ENCODE measurements around the gene LAMA2. TPM values are rescaled to one million over a fixed set of nuclear protein-coding genes. Genes with fewer than 3 reads are reported as not detected.

LAMA2 gene
- polyA plus RNA-seq, 1 donor from 2014 or later, result 2.5 TPM

DNA sequence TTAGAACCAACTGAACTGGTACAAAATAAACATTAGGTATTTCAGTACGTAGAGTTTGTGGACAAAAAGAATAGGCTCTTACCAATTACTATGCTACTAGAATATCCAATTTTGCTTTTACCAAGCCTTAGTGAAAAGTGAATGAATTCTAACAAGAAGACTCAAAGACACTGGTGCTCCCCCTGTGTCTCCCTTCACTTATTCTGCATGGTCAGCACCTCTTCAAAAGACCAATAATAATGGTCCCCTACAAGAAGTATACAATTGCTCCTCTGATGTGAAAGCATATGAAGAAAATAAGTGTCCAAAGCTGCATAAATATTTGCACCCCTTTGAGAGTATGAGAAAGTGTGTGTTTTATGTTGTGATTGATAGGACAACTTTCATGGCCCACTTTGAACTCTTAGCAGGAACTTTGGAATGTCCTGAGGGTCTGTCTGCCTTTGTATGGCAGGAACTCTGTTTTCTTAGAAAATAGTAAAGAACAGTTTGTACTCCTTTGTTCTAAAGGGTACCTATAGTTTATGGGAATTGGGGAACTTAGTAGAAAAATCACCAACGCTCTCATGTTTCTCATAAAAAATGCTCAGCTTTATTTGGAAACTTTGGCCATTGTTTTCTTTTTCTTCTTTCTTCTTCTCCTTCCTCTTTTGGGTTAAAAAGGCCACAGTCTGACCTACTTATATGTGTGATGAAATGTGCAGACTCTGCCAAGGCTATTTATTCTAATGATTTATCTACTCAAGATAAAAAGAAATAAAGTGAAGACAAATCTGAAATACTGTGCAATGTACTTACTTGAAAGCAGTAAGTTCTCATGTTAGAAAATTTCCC, 352.4 kb downstream of the LAMA2 start:
- no peaks in the 10 kb centered on the region for H3K27me3 ChIP-seq (ENCODE audit: insufficient read depth, low read depth, low read length)
- no peak for TF ChIP-seq EP300 (conservative IDR thresholded peaks at IDR 0.05; ENCODE audit: poor library complexity, severe bottlenecking)
- H3F3A ChIP-seq (ENCODE audit: insufficient read depth, low read length, poor library complexity, severe bottlenecking), result no peaks in the 10 kb centered on the region
- H3K27ac ChIP-seq (ENCODE audit: low read length), result no peak overlapping the region
- no peaks in the 10 kb centered on the region for H3K36me3 ChIP-seq (ENCODE audit: insufficient read depth, low read length)
- no peak overlapping the region for H3K4me2 ChIP-seq (ENCODE audit: low read length)
- H4K20me1 ChIP-seq (ENCODE audit: insufficient read depth), result no peaks in the 10 kb centered on the region
- H3K4me3 ChIP-seq (ENCODE audit: low read length), result no peak overlapping the region
- no peaks in the 10 kb centered on the region for H3K79me2 ChIP-seq (replicated peaks; ENCODE audit: insufficient read depth, low read length)
- no peaks in the 10 kb centered on the region for H3K9me2 ChIP-seq (ENCODE audit: insufficient read depth, low read length)
- H3K9ac ChIP-seq (ENCODE audit: low read length), result no peak overlapping the region
- no peak overlapping the region for H2AFZ ChIP-seq (ENCODE audit: low read depth, low read length)
- no peaks in the 10 kb centered on the region for H3K9me3 ChIP-seq (ENCODE audit: low read length)

DNA sequence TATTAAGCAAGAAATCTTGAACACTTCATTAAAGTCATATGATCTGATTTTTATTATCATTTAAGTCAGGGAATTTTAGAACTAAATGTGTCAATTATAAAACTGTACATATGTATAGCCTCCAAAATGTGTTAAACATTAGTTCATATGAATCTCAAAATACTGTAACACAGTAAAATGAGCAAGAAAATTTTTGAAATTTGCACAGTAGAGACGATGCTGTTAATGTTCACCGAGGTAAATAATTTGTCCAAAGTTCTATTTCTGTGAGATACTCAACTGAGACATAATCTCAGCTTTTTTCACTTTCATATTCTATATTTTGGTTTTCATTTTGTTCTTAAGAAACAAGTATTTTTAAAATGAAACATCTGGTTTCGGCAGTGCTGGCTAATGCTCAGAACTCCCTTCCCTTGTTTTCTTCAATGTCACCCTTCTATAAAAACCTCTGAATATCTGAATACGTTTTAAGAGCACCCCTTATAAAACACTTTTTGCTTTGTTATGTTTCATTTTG, 353.1 kb downstream of the LAMA2 start:
- no peaks in the 10 kb centered on the region for H3K27me3 ChIP-seq (ENCODE audit: insufficient read depth, low read depth, low read length)
- H3K36me3 ChIP-seq (ENCODE audit: insufficient read depth, low read length), result no peaks in the 10 kb centered on the region
- H3K27ac ChIP-seq (ENCODE audit: low read length), result no peak overlapping the region
- H3K79me2 ChIP-seq (replicated peaks; ENCODE audit: insufficient read depth, low read length), result no peaks in the 10 kb centered on the region
- H2AFZ ChIP-seq (ENCODE audit: low read depth, low read length), result no peak overlapping the region
- no peaks in the 10 kb centered on the region for H3K9me2 ChIP-seq (ENCODE audit: insufficient read depth, low read length)
- TF ChIP-seq EP300 (conservative IDR thresholded peaks at IDR 0.05; ENCODE audit: poor library complexity, severe bottlenecking) (no peak), POLR2AphosphoS5 (IDR thresholded peaks at IDR 0.05) (no peak), EZH2 (IDR thresholded peaks at IDR 0.05; ENCODE audit: borderline replicate concordance, insufficient read depth, low read length, poor library complexity, severe bottlenecking) (no peak), MXI1 (conservative IDR thresholded peaks at IDR 0.05; ENCODE audit: poor library complexity, severe bottlenecking) (no peak)
- TF ChIP-seq, protein P1, sequence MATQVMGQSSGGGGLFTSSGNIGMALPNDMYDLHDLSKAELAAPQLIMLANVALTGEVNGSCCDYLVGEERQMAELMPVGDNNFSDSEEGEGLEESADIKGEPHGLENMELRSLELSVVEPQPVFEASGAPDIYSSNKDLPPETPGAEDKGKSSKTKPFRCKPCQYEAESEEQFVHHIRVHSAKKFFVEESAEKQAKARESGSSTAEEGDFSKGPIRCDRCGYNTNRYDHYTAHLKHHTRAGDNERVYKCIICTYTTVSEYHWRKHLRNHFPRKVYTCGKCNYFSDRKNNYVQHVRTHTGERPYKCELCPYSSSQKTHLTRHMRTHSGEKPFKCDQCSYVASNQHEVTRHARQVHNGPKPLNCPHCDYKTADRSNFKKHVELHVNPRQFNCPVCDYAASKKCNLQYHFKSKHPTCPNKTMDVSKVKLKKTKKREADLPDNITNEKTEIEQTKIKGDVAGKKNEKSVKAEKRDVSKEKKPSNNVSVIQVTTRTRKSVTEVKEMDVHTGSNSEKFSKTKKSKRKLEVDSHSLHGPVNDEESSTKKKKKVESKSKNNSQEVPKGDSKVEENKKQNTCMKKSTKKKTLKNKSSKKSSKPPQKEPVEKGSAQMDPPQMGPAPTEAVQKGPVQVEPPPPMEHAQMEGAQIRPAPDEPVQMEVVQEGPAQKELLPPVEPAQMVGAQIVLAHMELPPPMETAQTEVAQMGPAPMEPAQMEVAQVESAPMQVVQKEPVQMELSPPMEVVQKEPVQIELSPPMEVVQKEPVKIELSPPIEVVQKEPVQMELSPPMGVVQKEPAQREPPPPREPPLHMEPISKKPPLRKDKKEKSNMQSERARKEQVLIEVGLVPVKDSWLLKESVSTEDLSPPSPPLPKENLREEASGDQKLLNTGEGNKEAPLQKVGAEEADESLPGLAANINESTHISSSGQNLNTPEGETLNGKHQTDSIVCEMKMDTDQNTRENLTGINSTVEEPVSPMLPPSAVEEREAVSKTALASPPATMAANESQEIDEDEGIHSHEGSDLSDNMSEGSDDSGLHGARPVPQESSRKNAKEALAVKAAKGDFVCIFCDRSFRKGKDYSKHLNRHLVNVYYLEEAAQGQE (IDR thresholded peaks at IDR 0.05; ENCODE audit: borderline replicate concordance), result no peak
- TF ChIP-seq, protein P2, sequence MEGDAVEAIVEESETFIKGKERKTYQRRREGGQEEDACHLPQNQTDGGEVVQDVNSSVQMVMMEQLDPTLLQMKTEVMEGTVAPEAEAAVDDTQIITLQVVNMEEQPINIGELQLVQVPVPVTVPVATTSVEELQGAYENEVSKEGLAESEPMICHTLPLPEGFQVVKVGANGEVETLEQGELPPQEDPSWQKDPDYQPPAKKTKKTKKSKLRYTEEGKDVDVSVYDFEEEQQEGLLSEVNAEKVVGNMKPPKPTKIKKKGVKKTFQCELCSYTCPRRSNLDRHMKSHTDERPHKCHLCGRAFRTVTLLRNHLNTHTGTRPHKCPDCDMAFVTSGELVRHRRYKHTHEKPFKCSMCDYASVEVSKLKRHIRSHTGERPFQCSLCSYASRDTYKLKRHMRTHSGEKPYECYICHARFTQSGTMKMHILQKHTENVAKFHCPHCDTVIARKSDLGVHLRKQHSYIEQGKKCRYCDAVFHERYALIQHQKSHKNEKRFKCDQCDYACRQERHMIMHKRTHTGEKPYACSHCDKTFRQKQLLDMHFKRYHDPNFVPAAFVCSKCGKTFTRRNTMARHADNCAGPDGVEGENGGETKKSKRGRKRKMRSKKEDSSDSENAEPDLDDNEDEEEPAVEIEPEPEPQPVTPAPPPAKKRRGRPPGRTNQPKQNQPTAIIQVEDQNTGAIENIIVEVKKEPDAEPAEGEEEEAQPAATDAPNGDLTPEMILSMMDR (IDR thresholded peaks at IDR 0.05; ENCODE audit: poor library complexity, severe bottlenecking), result no peak
- H3K4me3 ChIP-seq (ENCODE audit: low read length), result no peak overlapping the region
- no peaks in the 10 kb centered on the region for H3F3A ChIP-seq (ENCODE audit: insufficient read depth, low read length, poor library complexity, severe bottlenecking)
- no peak overlapping the region for H3K9ac ChIP-seq (ENCODE audit: low read length)
- no peaks in the 10 kb centered on the region for H4K20me1 ChIP-seq (ENCODE audit: insufficient read depth)
- H3K9me3 ChIP-seq (ENCODE audit: low read length), result no peaks in the 10 kb centered on the region
- no peak overlapping the region for H3K4me2 ChIP-seq (ENCODE audit: low read length)

DNA sequence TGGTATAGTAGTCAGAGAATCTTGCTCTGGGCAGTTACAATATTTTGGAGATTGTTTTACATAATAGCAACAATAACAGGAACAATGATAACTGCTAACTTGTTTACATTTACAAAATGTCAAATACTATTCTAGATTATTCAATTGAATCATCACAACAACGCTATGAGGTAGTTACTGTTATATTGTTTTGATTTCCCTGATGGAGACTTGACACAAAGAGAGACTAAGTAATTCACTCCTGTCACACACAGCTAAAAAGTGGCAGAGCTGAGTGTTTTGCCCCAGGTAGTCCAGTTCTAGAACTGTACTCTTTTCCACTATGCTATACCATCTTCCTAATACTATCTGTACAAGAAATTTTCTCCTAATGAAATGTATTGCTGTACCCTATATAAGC, 356.1 kb downstream of the LAMA2 start:
- Histone ChIP-seq H3F3A (ENCODE audit: insufficient read depth, low read length, poor library complexity, severe bottlenecking) (no peaks in the 10 kb centered on the region), H3K27ac (ENCODE audit: low read length) (no peak overlapping the region), H3K79me2 (replicated peaks; ENCODE audit: insufficient read depth, low read length) (no peaks in the 10 kb centered on the region), H3K36me3 (ENCODE audit: insufficient read depth, low read length) (no peaks in the 10 kb centered on the region), H3K9me3 (ENCODE audit: low read length) (no peaks in the 10 kb centered on the region), H3K4me2 (ENCODE audit: low read length) (no peak overlapping the region), H3K27me3 (ENCODE audit: insufficient read depth, low read depth, low read length) (no peaks in the 10 kb centered on the region), H3K9ac (ENCODE audit: low read length) (no peak overlapping the region), H3K4me3 (ENCODE audit: low read length) (no peak overlapping the region), H2AFZ (ENCODE audit: low read depth, low read length) (no peak overlapping the region), H4K20me1 (ENCODE audit: insufficient read depth) (no peaks in the 10 kb centered on the region), H3K9me2 (ENCODE audit: insufficient read depth, low read length) (no peaks in the 10 kb centered on the region)
- TF ChIP-seq, protein P2 (IDR thresholded peaks at IDR 0.05; ENCODE audit: poor library complexity, severe bottlenecking), result no peak
- peak; percentile 65 for TF ChIP-seq POLR2AphosphoS5 (IDR thresholded peaks at IDR 0.05)
- TF ChIP-seq EP300 (conservative IDR thresholded peaks at IDR 0.05; ENCODE audit: poor library complexity, severe bottlenecking), result peak; percentile 55
- TF ChIP-seq EZH2 (IDR thresholded peaks at IDR 0.05; ENCODE audit: borderline replicate concordance, insufficient read depth, low read length, poor library complexity, severe bottlenecking), result no peak
